ENCODE data around the gene KIF19.

The KIF19 gene

DNA sequence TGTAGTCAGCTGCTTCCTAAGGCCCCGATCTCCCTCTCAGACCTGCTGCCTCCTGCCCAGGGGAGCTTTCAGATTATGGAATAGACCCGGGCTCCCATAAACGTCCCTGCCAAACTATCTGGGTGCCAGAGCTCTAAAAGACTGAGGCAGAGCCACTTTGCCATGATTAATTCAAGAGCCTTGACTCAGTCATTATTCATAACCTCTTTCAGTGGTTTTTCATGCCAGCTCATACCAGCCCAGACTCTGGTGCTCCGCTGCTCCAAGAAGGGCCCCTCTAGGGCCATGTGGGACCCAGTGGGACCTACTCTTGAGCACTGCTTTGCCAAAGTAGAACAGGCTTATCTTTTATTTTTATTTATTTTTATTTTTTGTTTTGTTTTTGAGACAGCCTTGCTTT is 28.1 kb upstream of the KIF19 start:
- Histone ChIP-seq H3K9ac (ENCODE audit: low read length) (no peak overlapping the region), H3K4me2 (ENCODE audit: low read length) (no peak overlapping the region), H3K36me3 (replicated peaks; ENCODE audit: low read depth, low read length) (no peaks in the 10 kb centered on the region), H3K27me3 (ENCODE audit: low read depth, low read length) (peaks cover 14% of the 10 kb centered on the region), H3K79me2 (ENCODE audit: low read length) (no peaks in the 10 kb centered on the region), H2AFZ (ENCODE audit: low read depth, low read length) (no peak overlapping the region), H3K27ac (ENCODE audit: low read length) (no peak overlapping the region), H3K9me3 (ENCODE audit: insufficient read depth, low read length) (no peaks in the 10 kb centered on the region), H3K4me3 (ENCODE audit: low read length) (no peak overlapping the region), H4K20me1 (ENCODE audit: insufficient read depth, low read length) (no peaks in the 10 kb centered on the region), H3K4me1 (ENCODE audit: low read length) (no peaks in the 10 kb centered on the region)
- TF ChIP-seq EZH2phosphoT487 (IDR thresholded peaks at IDR 0.05; ENCODE audit: low read depth), result no peak
- TF ChIP-seq CTCF (IDR thresholded peaks at IDR 0.05; ENCODE audit: low read depth, low read length), result no peak

DNA sequence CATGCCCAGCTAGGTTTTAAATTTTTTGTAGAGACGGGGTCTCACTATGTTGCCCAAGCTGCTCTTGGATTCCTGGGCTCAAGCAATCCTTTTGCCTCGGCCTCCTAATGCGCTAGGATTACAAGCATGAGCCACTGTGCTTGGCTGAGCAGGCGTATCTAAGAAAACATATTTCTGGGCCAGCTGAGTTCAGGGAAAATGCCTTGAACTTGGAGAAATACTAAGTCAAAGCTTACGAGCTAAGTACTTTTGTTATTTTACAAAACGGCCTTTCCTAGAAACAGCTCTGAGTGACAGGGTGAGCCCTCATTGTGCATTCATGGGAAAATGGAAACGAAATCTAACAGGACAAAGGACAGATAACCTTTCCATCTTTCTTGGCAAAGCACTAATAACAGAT is 27.2 kb upstream of the KIF19 start:
- no peaks in the 10 kb centered on the region for H4K20me1 ChIP-seq (ENCODE audit: insufficient read depth, low read length)
- H3K4me3 ChIP-seq (ENCODE audit: low read length), result no peak overlapping the region
- H3K4me2 ChIP-seq (ENCODE audit: low read length), result no peak overlapping the region
- no peaks in the 10 kb centered on the region for H3K4me1 ChIP-seq (ENCODE audit: low read length)
- no peaks in the 10 kb centered on the region for H3K36me3 ChIP-seq (replicated peaks; ENCODE audit: low read depth, low read length)
- H2AFZ ChIP-seq (ENCODE audit: low read depth, low read length), result no peak overlapping the region
- no peaks in the 10 kb centered on the region for H3K79me2 ChIP-seq (ENCODE audit: low read length)
- no peaks in the 10 kb centered on the region for H3K9me3 ChIP-seq (ENCODE audit: insufficient read depth, low read length)
- no peak overlapping the region for H3K27ac ChIP-seq (ENCODE audit: low read length)
- TF ChIP-seq CTCF (IDR thresholded peaks at IDR 0.05; ENCODE audit: low read depth, low read length) (no peak), EZH2phosphoT487 (IDR thresholded peaks at IDR 0.05; ENCODE audit: low read depth) (no peak)
- H3K27me3 ChIP-seq (ENCODE audit: low read depth, low read length), result peaks cover 14% of the 10 kb centered on the region
- no peak overlapping the region for H3K9ac ChIP-seq (ENCODE audit: low read length)

GRCh38 chr17:74299226-74300009 is 26.6 kb upstream of the KIF19 start:
- Histone ChIP-seq H3K4me3 (ENCODE audit: low read length) (no peak overlapping the region), H3K9me3 (ENCODE audit: insufficient read depth, low read length) (no peaks in the 10 kb centered on the region), H3K9ac (ENCODE audit: low read length) (no peak overlapping the region), H3K36me3 (replicated peaks; ENCODE audit: low read depth, low read length) (no peaks in the 10 kb centered on the region), H4K20me1 (ENCODE audit: insufficient read depth, low read length) (no peaks in the 10 kb centered on the region), H3K4me2 (ENCODE audit: low read length) (no peak overlapping the region), H2AFZ (ENCODE audit: low read depth, low read length) (no peak overlapping the region), H3K4me1 (ENCODE audit: low read length) (no peaks in the 10 kb centered on the region), H3K79me2 (ENCODE audit: low read length) (no peaks in the 10 kb centered on the region), H3K27ac (ENCODE audit: low read length) (no peak overlapping the region), H3K27me3 (ENCODE audit: low read depth, low read length) (peaks cover 14% of the 10 kb centered on the region)
- TF ChIP-seq EZH2phosphoT487 (IDR thresholded peaks at IDR 0.05; ENCODE audit: low read depth) (no peak), CTCF (IDR thresholded peaks at IDR 0.05; ENCODE audit: low read depth, low read length) (no peak)

DNA sequence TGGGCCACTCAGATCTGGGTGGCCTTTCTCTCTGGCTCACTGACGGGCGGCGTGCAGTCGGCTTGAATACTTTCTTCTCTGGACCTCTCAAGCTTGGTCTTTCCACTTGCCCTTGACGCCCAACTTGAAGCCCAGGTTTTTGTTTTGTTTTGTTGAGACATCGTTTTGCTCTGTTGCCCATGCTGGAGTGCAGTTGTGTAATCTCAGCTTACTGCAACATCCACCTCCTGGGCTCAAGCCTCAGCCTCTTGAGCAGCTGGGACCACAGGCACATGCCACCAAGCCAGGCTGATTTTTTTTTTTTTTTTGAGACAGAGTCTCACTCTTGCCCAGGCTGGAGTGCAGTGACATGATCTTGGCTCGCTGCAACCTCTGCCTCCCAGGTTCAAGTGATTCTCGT is 22.7 kb upstream of the KIF19 start:
- H4K20me1 ChIP-seq (ENCODE audit: insufficient read depth, low read length), result no peaks in the 10 kb centered on the region
- no peaks in the 10 kb centered on the region for H3K79me2 ChIP-seq (ENCODE audit: low read length)
- no peaks in the 10 kb centered on the region for H3K4me1 ChIP-seq (ENCODE audit: low read length)
- H2AFZ ChIP-seq (ENCODE audit: low read depth, low read length), result no peak overlapping the region
- peaks cover 8% of the 10 kb centered on the region for H3K27me3 ChIP-seq (ENCODE audit: low read depth, low read length)
- H3K9ac ChIP-seq (ENCODE audit: low read length), result no peak overlapping the region
- no peak overlapping the region for H3K4me3 ChIP-seq (ENCODE audit: low read length)
- no peaks in the 10 kb centered on the region for H3K36me3 ChIP-seq (replicated peaks; ENCODE audit: low read depth, low read length)
- TF ChIP-seq EZH2phosphoT487 (IDR thresholded peaks at IDR 0.05; ENCODE audit: low read depth) (no peak), CTCF (IDR thresholded peaks at IDR 0.05; ENCODE audit: low read depth, low read length) (no peak)
- H3K27ac ChIP-seq (ENCODE audit: low read length), result no peak overlapping the region
- no peak overlapping the region for H3K4me2 ChIP-seq (ENCODE audit: low read length)
- no peaks in the 10 kb centered on the region for H3K9me3 ChIP-seq (ENCODE audit: insufficient read depth, low read length)
